WTC11 (cell line): ENCODE results near the gene RPL22L1. TPM values are rescaled to one million over a fixed set of nuclear protein-coding genes. Genes with fewer than 3 reads are reported as not detected.

Experiments
- ATAC-seq: fragments of 200-7000 bp; cut with Tn5 transposase; 2 replicates; pipeline ENCODE4 v1.10.0; 2021; ENCODE audit warnings: mild to moderate bottlenecking, moderate library complexity
- CTCF ChIA-PET: fragments of 300-600 bp; sonication (Branson Sonifier 250); formaldehyde crosslinking; loops from one replicate; lab custom pipeline; 2021; ENCODE audit warnings: antibody characterized with exemption; lab: Charles Lee
- POLR2A ChIA-PET: fragments of 350-600 bp; sonication (Branson Sonifier 250); formaldehyde crosslinking; loops from one replicate; lab custom pipeline; 2021; ENCODE audit warnings: antibody characterized with exemption; lab: Charles Lee
- DNase-seq: peaks from one replicate; pipeline ENCODE4 v3.0.0; 2021; ENCODE audit warnings: low spot score
- H3K27ac Mint-ChIP-seq: 2 replicates; pipeline ENCODE4 v1.8.0; 2021; ENCODE audit warnings: mixed read lengths
- H3K27me3 Mint-ChIP-seq: 2 replicates; pipeline ENCODE4 v1.8.0; 2021; ENCODE audit warnings: low read depth, mild to moderate bottlenecking, moderate library complexity, mixed read lengths
- H3K36me3 Mint-ChIP-seq: 2 replicates; pipeline ENCODE4 v1.8.0; 2021; ENCODE audit warnings: mixed read lengths
- H3K4me1 Mint-ChIP-seq: 2 replicates; pipeline ENCODE4 v1.8.0; 2022; ENCODE audit warnings: mixed read lengths
- H3K4me3 Mint-ChIP-seq: 2 replicates; pipeline ENCODE4 v1.8.0; 2021; ENCODE audit warnings: mild to moderate bottlenecking, moderate library complexity, mixed read lengths
- H3K9me3 Mint-ChIP-seq: 2 replicates; pipeline ENCODE4 v1.8.0; 2021; ENCODE audit warnings: mixed read lengths
- ATF6 ChIP-seq: sonication (generic); formaldehyde crosslinking; IDR thresholded peaks from 2 replicates; pipeline ENCODE4 v1.8.1; 2023; ENCODE audit warnings: mild to moderate bottlenecking, missing genetic modification reagents
- IRF2 ChIP-seq: sonication (generic); formaldehyde crosslinking; IDR thresholded peaks from 2 replicates; pipeline ENCODE4 v1.8.0; 2022; ENCODE audit warnings: low read depth, missing genetic modification reagents, borderline replicate concordance
- MAX ChIP-seq: sonication (generic); formaldehyde crosslinking; IDR thresholded peaks from 2 replicates; pipeline ENCODE4 v1.8.0; 2022; ENCODE audit warnings: mild to moderate bottlenecking, missing genetic modification reagents
- NR2C2 ChIP-seq: sonication (generic); formaldehyde crosslinking; IDR thresholded peaks from 2 replicates; pipeline ENCODE4 v1.8.0; 2022; ENCODE audit warnings: mild to moderate bottlenecking, missing genetic modification reagents
- PRRX2 ChIP-seq: fragments of 250-450 bp; sonication (Bioruptor Pico); IDR thresholded peaks from 2 replicates; pipeline ENCODE4 v1.8.0; 2021; ENCODE audit warnings: mild to moderate bottlenecking
- RORB ChIP-seq: fragments of 250-450 bp; sonication (Bioruptor Pico); IDR thresholded peaks from 2 replicates; pipeline ENCODE4 v1.9.0; 2021; ENCODE audit warnings: mild to moderate bottlenecking
- SP1 ChIP-seq: sonication (generic); formaldehyde crosslinking; conservative IDR thresholded peaks from 2 replicates; pipeline ENCODE4 v1.8.1; 2022; ENCODE audit warnings: missing genetic modification reagents
- ZBTB21 ChIP-seq: sonication (generic); formaldehyde crosslinking; IDR thresholded peaks from 2 replicates; pipeline ENCODE4 v1.8.1; 2023; ENCODE audit warnings: mild to moderate bottlenecking, missing genetic modification reagents, borderline replicate concordance
- ZNF219 ChIP-seq: sonication (generic); formaldehyde crosslinking; IDR thresholded peaks from 2 replicates; pipeline ENCODE4 v1.8.0; 2023; ENCODE audit warnings: missing genetic modification reagents, mild to moderate bottlenecking, borderline replicate concordance
- ZNF232 ChIP-seq: sonication (generic); formaldehyde crosslinking; IDR thresholded peaks from 2 replicates; pipeline ENCODE4 v1.8.0; 2022; ENCODE audit warnings: mild to moderate bottlenecking, missing genetic modification reagents
- ZNF281 ChIP-seq: sonication (generic); formaldehyde crosslinking; IDR thresholded peaks from 2 replicates; pipeline ENCODE4 v1.8.0; 2023; ENCODE audit warnings: mild to moderate bottlenecking, missing genetic modification reagents
- ZNF317 ChIP-seq: sonication (generic); formaldehyde crosslinking; IDR thresholded peaks from 2 replicates; pipeline ENCODE4 v1.8.1; 2023; ENCODE audit warnings: low read depth, mild to moderate bottlenecking, moderate library complexity, missing genetic modification reagents, borderline replicate concordance
- ZNF396 ChIP-seq: fragments of 250-450 bp; sonication (Bioruptor Pico); IDR thresholded peaks from 2 replicates; pipeline ENCODE4 v1.8.0; 2021; ENCODE audit warnings: mild to moderate bottlenecking, moderate library complexity, borderline replicate concordance
- ZNF423 ChIP-seq: fragments of 250-450 bp; sonication (Bioruptor Pico); IDR thresholded peaks from 2 replicates; pipeline ENCODE4 v2.1.2; 2022; ENCODE audit warnings: mild to moderate bottlenecking, moderate library complexity
- total RNA-seq: library from RNA; stranded (reverse); gene quantifications from 3 replicates; pipeline ENCODE4 v1.2.3, GENCODE V29; 2021
- TF ChIP-seq, protein P1 (sequence below): sonication (generic); formaldehyde crosslinking; IDR thresholded peaks from 2 replicates; pipeline ENCODE4 v1.8.0; 2022; ENCODE audit warnings: missing genetic modification reagents
- TF ChIP-seq, protein P2 (sequence below): sonication (generic); formaldehyde crosslinking; IDR thresholded peaks from 2 replicates; pipeline ENCODE4 v1.8.0; 2023; ENCODE audit warnings: missing genetic modification reagents, mild to moderate bottlenecking, borderline replicate concordance
- TF ChIP-seq, protein P3 (sequence below): fragments of 250-450 bp; sonication (Bioruptor Pico); IDR thresholded peaks from 2 replicates; pipeline ENCODE4 v1.9.0; 2021; ENCODE audit warnings: mild to moderate bottlenecking
- TF ChIP-seq, protein P4 (sequence below): sonication (generic); formaldehyde crosslinking; IDR thresholded peaks from 2 replicates; pipeline ENCODE4 v1.8.0; 2022; ENCODE audit warnings: mild to moderate bottlenecking, missing genetic modification reagents

RPL22L1 gene
- total RNA-seq, 1 experiment from 2014 or later = 169 TPM

DNA sequence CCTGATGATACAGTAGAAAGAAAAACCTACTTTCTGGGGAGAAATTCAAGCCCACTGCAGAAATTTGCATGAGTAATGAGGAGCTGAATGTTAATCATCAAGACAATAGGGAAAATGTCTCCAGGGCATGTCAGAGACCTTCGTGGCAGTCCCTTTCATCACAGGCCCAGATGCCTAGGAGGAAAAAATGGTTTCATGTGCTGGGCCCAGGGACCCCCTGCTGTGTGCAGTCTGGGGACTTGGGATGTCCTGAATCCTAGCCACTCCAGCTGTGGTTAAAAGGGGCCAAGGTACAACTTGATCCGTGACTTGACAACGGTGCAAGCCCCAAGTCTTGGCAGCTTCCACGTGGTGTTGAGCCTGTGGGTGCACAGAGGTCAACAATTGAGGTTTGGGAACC is 48.7 kb upstream of the RPL22L1 start (continued):
- TF ChIP-seq, protein P1, sequence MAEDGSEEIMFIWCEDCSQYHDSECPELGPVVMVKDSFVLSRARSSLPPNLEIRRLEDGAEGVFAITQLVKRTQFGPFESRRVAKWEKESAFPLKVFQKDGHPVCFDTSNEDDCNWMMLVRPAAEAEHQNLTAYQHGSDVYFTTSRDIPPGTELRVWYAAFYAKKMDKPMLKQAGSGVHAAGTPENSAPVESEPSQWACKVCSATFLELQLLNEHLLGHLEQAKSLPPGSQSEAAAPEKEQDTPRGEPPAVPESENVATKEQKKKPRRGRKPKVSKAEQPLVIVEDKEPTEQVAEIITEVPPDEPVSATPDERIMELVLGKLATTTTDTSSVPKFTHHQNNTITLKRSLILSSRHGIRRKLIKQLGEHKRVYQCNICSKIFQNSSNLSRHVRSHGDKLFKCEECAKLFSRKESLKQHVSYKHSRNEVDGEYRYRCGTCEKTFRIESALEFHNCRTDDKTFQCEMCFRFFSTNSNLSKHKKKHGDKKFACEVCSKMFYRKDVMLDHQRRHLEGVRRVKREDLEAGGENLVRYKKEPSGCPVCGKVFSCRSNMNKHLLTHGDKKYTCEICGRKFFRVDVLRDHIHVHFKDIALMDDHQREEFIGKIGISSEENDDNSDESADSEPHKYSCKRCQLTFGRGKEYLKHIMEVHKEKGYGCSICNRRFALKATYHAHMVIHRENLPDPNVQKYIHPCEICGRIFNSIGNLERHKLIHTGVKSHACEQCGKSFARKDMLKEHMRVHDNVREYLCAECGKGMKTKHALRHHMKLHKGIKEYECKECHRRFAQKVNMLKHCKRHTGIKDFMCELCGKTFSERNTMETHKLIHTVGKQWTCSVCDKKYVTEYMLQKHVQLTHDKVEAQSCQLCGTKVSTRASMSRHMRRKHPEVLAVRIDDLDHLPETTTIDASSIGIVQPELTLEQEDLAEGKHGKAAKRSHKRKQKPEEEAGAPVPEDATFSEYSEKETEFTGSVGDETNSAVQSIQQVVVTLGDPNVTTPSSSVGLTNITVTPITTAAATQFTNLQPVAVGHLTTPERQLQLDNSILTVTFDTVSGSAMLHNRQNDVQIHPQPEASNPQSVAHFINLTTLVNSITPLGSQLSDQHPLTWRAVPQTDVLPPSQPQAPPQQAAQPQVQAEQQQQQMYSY = no peak
- TF ChIP-seq ZNF396 (CRISPR knock-in tag) (no peak), PRRX2 (CRISPR knock-in tag) (no peak), ATF6 (CRISPR knock-in tag) (no peak), MAX (CRISPR knock-in tag) (no peak), ZNF317 (CRISPR knock-in tag) (no peak), NR2C2 (CRISPR knock-in tag) (no peak)
- TF ChIP-seq, protein P2, sequence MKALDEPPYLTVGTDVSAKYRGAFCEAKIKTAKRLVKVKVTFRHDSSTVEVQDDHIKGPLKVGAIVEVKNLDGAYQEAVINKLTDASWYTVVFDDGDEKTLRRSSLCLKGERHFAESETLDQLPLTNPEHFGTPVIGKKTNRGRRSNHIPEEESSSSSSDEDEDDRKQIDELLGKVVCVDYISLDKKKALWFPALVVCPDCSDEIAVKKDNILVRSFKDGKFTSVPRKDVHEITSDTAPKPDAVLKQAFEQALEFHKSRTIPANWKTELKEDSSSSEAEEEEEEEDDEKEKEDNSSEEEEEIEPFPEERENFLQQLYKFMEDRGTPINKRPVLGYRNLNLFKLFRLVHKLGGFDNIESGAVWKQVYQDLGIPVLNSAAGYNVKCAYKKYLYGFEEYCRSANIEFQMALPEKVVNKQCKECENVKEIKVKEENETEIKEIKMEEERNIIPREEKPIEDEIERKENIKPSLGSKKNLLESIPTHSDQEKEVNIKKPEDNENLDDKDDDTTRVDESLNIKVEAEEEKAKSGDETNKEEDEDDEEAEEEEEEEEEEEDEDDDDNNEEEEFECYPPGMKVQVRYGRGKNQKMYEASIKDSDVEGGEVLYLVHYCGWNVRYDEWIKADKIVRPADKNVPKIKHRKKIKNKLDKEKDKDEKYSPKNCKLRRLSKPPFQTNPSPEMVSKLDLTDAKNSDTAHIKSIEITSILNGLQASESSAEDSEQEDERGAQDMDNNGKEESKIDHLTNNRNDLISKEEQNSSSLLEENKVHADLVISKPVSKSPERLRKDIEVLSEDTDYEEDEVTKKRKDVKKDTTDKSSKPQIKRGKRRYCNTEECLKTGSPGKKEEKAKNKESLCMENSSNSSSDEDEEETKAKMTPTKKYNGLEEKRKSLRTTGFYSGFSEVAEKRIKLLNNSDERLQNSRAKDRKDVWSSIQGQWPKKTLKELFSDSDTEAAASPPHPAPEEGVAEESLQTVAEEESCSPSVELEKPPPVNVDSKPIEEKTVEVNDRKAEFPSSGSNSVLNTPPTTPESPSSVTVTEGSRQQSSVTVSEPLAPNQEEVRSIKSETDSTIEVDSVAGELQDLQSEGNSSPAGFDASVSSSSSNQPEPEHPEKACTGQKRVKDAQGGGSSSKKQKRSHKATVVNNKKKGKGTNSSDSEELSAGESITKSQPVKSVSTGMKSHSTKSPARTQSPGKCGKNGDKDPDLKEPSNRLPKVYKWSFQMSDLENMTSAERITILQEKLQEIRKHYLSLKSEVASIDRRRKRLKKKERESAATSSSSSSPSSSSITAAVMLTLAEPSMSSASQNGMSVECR = no peak
- TF ChIP-seq, protein P3, sequence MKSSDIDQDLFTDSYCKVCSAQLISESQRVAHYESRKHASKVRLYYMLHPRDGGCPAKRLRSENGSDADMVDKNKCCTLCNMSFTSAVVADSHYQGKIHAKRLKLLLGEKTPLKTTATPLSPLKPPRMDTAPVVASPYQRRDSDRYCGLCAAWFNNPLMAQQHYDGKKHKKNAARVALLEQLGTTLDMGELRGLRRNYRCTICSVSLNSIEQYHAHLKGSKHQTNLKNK (CRISPR knock-in tag) = no peak

GRCh38 chr3:170914690-170915089 is 44.7 kb upstream of the RPL22L1 start:
- peaks cover 25% of the 10 kb centered on the region for H3K36me3 Mint-ChIP-seq
- no peak for ATAC-seq
- POLR2A ChIA-PET = interaction anchor here (0.6 kb wide), 1 partner anchor 232 kb away, joined by 3 read pairs; no protein-coding TSS in a partner anchor
- H3K4me1 Mint-ChIP-seq = peaks cover 3% of the 10 kb centered on the region
- peaks cover 46% of the 10 kb centered on the region for H3K9me3 Mint-ChIP-seq
- H3K4me3 Mint-ChIP-seq = no peak overlapping the region
- peaks cover 19% of the 10 kb centered on the region for H3K27me3 Mint-ChIP-seq
- DNase-seq = no peak
- CTCF ChIA-PET = no interaction called here
- TF ChIP-seq ZNF396 (CRISPR knock-in tag) = no peak
- H3K27ac Mint-ChIP-seq = no peak overlapping the region

GRCh38 chr3:170914212-170914611 is 44.2 kb upstream of the RPL22L1 start:
- CTCF ChIA-PET = no interaction called here
- H3K4me3 Mint-ChIP-seq = no peak overlapping the region
- POLR2A ChIA-PET = no interaction called here
- TF ChIP-seq SP1 (CRISPR knock-in tag) (no peak), ZNF232 (CRISPR knock-in tag) (no peak), ZBTB21 (CRISPR knock-in tag) (no peak), ZNF281 (no peak), IRF2 (CRISPR knock-in tag) (no peak), ZNF219 (no peak), ZNF423 (no peak), RORB (CRISPR knock-in tag) (no peak)
- TF ChIP-seq, protein P4, sequence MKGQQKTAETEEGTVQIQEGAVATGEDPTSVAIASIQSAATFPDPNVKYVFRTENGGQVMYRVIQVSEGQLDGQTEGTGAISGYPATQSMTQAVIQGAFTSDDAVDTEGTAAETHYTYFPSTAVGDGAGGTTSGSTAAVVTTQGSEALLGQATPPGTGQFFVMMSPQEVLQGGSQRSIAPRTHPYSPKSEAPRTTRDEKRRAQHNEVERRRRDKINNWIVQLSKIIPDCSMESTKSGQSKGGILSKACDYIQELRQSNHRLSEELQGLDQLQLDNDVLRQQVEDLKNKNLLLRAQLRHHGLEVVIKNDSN = no peak
- H3K27me3 Mint-ChIP-seq = peaks cover 23% of the 10 kb centered on the region
- DNase-seq (no peak), ATAC-seq (no peak)
- peaks cover 46% of the 10 kb centered on the region for H3K9me3 Mint-ChIP-seq
- peaks cover 3% of the 10 kb centered on the region for H3K4me1 Mint-ChIP-seq
- H3K27ac Mint-ChIP-seq = no peak overlapping the region
- H3K36me3 Mint-ChIP-seq = peaks cover 25% of the 10 kb centered on the region
